KBM-7 (cell line): ENCODE measurements around the gene UBE2K.
"Not testable (repeated sequence)": the region's sequence is repeated elsewhere in the genome, so short reads cannot be mapped to it uniquely, and the experiment has no call there.

Experiments
- DNase-seq: peaks from one replicate; pipeline ENCODE4 v3.0.0-alpha.2; 2015
- in situ Hi-C: fragments of 300-500 bp; cut with MboI; formaldehyde crosslinking; loops from 2 replicates; pipeline ENCODE4 v1.14.3; 2020; ENCODE audit warnings: low sequenced_read_pairs, low pct_unique_long_range_greater_than_20kb, mixed read lengths

UBE2K gene

DNA sequence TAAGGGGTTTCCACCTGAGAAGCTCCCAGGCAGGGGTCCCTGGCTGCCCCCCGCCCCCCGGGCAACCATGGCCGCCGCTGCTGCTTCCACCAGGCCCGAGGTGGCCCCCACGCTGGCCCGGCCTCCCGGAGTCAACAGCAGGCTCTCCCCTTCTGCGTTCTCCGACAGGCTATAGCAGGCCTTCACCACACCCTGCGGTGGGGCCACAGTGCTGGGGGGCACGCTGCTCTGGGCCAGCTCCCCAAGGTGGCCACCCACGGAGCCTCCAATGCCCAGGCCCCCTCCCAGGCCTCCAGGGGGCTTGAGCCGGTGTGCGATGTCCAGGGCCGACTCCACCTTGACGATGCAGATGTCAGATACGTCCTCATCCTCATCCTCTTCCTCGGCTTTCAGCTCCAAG lies 72.5 kb downstream of the UBE2K start:
- in situ Hi-C loops, result no loop called here
- no peak for DNase-seq

DNA sequence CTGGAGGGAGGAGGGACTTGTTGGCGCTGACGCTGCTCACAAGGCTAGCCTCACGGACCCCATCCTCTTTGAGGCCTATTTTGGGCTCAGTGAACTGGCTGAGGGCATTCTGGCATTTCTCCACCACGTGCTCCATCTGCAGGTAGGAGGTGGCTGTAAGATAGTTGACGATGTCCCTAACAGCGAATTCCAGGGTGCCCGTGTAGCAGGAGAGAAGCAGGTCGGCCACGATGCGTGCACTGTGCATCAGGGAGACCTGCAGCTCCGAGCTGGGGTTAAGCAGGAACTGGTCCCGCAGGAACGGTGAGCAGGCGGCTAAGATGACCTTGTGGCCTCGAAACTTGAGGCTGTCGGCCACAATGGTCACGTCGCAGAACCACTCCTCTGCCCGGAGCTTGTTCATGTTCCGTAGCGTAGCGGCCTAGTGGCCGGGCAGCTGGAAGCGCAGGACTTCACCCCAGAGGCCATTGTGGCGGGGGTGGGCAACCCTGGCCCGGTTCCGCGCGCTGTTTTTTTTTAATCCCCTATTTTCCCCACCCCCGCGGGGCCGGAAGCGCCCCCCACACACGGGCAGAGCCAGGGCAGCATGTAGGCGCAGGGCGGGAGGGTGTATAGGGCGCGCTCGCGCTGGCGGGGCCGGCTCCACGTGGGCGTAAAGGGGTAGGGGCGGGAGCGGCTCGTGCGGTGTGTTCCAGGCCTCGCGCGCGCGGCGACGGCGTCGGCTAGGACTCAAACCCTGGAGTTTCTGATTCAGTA lies 73.2 kb downstream of the UBE2K start:
- in situ Hi-C loops, result no loop called here

DNA sequence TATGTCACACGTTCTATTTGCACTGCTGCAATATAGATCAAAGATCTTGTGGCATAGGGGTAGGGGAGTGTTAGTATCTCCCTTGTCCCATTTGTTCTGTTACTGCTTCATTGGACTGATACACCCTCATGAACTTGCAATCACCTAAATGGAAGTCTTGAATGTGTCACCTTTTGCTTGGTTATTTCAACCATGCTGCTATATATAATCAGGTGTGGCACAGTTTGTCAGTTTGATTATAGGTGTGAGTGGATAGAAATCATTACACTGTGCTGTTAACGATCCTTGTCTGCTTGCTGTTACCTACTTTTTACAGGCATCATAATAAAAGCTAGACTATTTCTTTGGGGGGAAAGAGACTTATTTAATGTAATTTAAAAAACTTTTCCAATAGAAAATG lies 84.1 kb downstream of the UBE2K start:
- DNase-seq, in situ Hi-C loops: not testable (repeated sequence)

More for the DNA sequence above, 73.2 kb downstream of the UBE2K start:
- DNase-seq, result no peak

DNA sequence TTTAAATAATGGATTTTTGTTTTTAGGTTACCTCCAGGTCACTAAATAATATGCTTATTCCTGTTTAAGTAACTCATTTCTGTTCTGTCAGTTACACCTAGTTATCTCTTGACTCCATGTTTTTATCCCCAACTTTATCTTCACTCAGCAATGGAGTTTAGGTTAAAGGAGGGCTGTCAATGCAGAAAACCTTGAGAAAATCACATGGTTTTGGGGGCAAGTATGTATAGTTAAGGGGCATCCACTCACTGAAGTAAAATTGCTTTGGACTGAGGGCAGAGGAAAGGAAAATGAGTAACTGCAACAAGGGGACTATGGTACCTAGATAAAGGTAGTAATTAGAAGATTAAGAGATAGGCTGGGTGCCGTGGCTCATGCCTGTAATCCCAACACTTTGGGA lies 87.1 kb downstream of the UBE2K start:
- in situ Hi-C loops, result no loop called here
- no peak for DNase-seq

DNA sequence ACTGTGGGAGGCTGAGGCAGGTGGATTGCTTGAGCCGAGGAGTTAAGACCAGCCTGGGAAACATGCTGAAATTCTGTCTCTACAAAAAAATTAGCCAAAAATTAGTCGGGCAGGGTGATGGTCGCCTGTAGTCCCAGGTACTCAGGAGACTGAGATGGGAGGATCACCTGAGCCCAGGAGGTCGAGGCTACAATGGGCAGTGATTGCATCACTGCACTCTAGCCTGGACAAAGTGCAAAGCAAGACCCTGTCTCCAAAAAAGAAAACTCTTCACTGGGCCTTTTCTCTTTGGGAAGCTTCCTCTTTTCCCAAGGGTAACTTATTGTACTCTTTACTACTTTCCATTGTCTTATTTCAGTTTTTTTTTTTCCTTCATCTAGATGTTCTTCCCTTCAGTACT lies 88.9 kb downstream of the UBE2K start:
- no peak for DNase-seq

DNA sequence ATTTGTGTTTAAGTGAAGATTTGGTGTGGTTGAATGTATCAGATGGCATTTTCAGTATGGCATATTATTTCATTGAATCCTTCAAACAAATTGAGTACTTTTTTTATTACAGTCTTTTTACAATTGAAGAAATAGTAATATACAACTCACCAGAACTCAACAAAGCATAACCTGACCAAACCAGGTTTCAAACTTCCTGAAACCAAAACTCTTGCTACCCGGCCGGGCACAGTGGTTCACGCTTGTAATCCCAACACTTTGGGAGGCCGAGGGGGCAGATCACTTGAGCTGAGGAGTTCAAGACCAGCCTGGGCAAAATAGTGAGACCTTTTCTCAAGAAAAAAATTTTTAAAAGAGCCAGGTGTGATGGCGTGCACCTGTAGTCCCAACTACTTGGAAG lies 94.2 kb downstream of the UBE2K start:
- no peak for DNase-seq
- in situ Hi-C loops, result no loop called here

More for the DNA sequence above, 88.9 kb downstream of the UBE2K start:
- in situ Hi-C loops, result no loop called here

DNA sequence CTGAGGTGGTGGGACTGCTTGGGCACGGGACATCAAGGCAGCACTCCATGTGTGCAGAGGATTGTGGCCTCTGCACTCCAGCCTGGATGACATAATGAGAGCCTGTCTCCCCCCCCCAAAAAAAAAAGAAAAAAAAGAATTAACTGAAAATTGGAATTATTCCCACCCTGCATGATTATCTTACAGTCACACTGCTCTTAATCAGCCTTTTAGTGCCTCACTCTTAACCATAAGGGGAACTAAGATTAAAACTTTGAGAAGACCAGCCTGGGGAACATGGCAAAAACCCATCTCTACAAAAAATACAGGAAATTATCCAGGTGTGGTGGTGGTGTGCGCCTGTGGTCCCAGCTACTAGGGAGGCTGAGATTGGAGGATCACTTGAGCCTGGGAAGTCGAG lies 94.6 kb downstream of the UBE2K start:
- DNase-seq, result no peak
- in situ Hi-C loops, result no loop called here

DNA sequence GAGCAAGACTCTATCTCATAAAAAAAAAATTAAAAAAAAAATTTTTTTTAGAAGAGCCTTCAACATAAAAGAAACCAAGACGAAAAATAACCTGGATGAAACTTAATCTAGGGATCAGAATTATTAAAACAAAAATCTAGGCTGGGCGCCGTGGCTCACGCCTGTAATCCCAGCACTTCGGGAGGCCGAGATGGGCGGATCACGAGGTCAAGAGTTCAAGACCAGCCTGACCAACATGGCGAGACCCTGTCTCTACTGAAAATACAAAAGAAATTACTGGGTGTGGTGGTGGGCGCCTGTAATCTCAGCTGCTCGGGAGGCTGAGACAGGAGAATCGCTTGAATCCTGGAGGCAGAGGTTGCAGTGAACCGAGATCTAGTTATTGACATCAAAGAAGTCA lies 95.0 kb downstream of the UBE2K start:
- DNase-seq, in situ Hi-C loops: not testable (repeated sequence)

DNA sequence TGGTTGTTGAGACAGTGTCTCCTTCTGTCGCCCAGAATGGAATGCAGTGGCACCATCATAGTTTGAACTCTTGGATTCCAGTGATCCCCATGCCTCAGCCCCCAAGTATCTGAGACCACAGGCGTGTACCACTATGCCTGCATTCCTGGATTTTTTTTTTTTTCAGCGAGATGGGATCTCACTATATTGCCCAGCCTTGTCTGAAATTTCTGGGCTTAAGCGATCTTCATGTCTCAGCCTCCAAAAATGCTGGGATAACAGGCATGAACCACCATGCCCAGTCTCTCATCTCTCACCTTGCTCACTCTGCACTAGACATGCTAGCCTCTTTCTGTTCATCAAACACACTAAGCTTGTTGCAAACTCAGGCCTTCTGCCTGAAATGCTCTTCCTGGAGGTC lies 104.1 kb downstream of the UBE2K start:
- in situ Hi-C loops, result no loop called here
- no peak for DNase-seq

DNA sequence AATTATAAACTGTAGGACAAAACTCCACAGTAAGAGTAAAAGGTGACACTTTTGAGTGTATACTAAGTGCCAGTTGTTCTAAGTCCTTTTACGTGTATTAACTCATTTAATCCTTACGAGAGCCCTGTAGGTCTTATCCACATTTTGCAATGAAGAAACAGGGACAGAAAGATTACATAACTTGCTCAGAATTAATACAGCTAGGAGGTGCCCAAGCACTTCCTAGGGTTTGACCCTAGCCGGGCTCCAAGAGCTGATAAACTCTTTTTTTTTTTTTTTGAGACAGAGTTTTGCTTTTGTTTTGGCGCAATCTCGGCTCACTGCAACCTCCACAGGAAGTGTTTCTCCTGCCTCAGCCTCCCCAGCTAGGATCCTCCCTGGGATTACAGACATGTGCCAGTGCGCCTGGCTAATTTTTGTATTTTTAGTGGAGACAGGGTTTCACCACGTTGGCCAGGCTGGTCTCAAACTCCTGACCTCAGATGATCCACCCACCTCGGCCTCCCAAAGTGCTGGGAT lies 110.4 kb downstream of the UBE2K start:
- in situ Hi-C loops, result no loop called here
- DNase-seq, result no peak

DNA sequence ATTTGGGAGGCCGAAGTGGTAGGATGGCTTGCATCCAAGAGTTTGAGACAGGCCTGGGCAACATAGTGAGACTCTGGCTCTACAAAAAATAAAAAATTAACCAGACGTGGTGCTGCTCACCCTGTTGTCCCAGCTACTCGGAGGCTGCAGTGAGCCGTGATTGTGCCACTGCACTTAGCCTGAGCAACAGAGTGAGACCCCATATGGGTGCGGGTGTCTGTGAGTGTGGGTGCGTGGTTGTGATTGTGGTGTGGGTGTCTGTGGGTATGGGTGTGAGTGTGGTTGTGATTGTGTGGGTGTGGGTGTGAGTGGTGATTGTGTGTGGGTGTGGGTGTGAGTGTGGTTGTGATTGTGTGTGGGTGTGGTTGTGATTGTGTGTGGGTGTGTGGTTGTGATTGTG lies 114.6 kb downstream of the UBE2K start:
- DNase-seq, result no peak
- in situ Hi-C loops, result no loop called here

DNA sequence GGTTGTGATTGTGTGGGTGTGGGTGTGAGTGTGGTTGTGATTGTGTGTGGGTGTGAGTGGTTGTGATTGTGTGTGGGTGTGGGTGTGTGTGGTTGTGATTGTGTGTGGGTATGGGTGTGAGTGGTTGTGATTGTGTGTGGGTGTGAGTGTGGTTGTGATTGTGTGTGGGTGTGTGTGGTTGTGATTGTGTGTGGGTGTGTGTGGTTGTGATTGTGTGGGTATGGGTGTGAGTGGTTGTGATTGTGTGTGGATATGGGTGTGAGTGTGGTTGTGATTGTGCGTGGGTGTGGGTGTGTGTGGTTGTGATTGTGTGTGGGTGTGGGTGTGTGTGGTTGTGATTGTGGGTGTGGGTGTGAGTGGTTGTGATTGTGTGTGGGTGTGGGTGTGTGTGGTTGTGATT lies 115.1 kb downstream of the UBE2K start:
- in situ Hi-C loops, DNase-seq: not testable (repeated sequence)

DNA sequence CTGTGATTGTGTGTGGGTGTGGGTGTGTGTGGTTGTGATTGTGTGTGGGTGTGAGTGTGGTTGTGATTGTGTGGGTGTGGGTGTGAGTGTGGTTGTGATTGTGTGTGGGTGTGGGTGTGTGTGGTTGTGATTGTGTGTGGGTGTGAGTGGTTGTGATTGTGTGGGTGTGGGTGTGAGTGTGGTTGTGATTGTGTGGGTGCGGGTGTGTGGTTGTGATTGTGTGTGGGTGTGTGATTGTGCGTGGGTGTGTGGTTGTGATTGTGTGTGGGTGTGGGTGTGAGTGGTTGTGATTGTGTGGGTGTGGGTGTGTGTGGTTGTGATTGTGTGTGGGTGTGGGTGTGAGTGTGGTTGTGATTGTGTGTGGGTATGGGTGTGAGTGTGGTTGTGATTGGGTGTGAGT lies 115.8 kb downstream of the UBE2K start:
- in situ Hi-C loops, DNase-seq: not testable (repeated sequence)

DNA sequence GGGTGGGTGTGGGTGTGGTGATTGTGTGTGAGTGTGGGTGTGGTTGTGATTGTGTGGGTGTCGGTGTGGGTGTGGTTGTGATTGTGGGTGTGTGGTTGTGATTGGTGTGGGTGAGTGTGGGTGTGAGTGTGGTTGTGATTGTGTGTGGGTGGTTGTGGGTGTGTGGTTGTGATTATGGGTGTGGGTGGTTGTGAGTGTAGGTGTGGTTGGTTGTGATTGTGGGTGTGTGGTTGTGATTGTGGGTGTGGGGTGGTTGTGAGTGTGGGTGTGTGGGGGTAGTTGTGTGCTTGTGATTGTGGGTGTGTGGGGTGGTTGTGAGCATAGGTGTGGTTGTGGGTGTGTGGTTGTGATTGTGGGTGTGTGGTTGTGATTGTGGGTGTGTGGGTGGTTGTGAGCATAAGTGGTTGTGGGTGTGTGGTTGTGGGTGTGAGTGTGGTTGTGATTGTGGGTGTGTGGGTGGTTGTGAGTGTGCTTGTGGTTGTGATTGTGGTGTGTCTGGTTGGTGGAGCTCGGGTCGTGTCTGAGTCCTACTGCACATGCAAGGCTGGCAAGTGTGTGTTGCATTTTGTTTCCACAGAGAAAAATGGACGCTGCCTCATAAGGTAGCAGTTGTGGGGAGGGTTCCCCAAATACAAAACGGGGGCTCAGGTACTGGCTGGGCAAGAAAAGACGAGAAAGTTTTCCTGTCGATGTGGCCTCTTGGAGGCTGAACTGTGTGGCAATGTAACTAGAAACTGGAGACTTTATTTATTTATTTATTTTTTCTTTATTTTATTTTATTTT lies 116.7 kb downstream of the UBE2K start:
- in situ Hi-C loops, result no loop called here
- DNase-seq, result no peak

DNA sequence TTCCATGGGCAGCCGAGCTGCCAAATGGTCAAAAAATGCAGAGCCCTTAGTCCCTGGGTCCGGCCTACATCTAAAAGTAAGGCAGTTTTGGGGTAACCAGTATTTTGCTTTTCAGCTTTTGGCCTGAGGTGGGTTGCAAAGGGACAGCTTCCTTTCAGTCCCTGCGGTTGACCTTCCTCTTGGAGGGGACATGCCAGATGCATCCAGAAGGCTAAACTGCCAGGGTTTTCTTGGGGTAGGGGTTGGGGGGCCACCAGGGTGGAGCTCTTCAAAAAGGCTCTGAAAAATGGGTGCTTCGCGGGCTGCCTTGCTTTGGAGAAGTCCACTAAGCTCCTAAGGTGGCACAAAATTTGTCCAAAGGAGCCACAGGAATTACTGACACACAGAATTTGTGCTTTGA lies 120.7 kb downstream of the UBE2K start:
- in situ Hi-C loops, result no loop called here
- DNase-seq, result no peak

DNA sequence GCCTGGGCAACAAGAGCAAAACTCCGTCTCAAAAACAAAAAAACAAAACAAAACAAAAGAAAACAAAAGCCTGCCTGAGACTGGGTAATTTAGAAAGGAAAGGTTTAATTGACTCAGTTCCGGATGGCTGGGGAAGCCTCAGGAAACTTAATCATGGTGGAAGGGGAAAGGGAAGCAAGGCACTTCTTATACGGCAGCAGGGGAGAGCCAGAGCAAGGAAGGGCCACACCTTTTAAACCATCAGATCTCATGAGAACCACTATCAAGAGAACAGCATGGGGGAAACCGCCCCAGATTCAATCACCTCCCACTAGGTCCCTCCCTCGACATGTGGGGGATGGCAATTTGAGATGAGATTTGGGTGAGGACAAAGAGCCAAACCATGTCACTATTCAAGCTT lies 122.2 kb downstream of the UBE2K start:
- in situ Hi-C loops, result no loop called here

DNA sequence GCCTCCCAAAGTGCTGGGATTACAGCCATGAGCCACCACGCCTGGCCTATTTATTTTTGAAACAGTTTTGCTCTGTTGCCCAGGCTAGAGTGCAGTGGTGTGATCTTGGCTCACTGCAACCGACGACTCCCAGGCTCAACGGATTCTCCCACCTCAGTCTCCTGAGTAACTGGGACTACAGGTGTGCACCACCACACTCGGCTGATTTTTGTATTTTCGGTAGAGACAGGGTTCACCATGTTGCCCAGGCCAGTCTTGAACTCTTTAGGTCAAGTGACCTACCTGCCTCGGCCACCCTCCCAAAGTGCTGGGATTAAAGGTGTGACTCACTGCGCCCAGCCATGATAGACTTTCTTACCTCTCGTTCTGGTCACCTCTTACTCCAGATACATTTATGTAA lies 124.0 kb downstream of the UBE2K start:
- in situ Hi-C loops, result no loop called here
- no peak for DNase-seq

More for the DNA sequence above, 122.2 kb downstream of the UBE2K start:
- DNase-seq, result no peak

DNA sequence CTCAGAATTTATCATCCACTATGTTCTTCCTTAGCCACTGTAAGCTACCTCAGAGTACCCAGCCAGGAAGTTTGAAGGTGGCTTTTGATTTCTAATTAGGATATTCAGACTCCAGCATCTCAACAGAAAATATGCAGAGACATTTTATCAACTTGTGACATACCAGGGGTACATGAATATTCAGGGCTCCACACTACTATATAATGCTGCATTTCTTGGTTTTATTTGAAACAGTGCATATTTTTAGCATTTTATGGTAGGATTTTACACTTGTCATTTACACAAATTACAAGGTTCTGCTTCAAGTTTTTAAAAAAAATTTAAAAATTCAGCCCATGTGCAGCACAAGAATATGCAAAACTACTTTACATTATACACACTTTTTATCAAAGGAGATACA lies 124.7 kb downstream of the UBE2K start:
- in situ Hi-C loops, result no loop called here
- no peak for DNase-seq

DNA sequence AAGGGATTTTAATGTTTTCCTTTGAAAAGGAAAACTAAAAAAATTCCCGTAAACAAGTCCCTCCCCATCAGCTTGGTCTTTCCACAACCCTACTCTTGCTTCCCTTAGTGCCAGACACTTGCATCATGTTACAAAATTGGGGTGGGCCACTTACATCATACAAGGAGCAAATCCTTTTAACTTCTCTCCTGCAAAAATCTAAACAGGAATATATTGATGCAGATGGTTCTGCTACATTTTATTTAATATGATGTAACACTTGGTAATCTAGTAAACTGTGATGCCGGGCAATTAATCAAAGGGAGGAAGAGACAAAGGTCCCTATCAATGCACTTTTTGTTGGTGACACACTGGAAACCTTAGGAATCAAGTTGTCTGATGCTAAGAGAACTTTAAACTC lies 125.3 kb downstream of the UBE2K start:
- in situ Hi-C loops, result no loop called here
- no peak for DNase-seq

DNA sequence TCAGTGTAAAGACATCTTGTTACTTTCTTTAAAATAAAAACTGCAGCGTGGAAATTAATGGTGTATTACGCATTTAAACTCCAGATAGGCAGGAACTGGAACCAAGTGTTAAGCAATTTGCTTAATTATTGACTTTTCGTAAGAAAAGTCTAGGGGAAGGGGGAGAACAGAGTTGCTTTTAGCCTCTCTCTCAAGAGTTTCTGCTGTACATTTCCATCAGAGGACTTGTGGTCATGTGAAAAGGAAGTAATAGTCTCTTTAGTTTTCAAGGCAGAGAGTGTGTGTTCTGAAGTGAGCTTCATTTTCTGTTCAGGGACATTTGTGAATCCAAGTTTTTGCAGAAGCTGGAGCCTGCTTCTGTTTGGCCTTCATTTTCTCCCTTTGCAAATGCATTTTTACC lies 127.2 kb downstream of the UBE2K start:
- in situ Hi-C loops, result no loop called here
- peak; percentile 60 for DNase-seq
